SU-DHL-6 (cell line): ENCODE measurements around the gene TBATA.

Source experiments
- H2AFZ ChIP-seq: fragments of 200-600 bp; sonication (generic); 2 replicates; pipeline ENCODE4 v1.6.1; 2014; ENCODE audit warnings: low read depth, mild to moderate bottlenecking, moderate library complexity, mixed read lengths, antibody characterized with exemption, low read length; ENCODE audit not compliant: severe bottlenecking
- H3F3A ChIP-seq: fragments of 200-600 bp; shearing (Covaris generic); 2 replicates; pipeline ENCODE4 v1.6.0; 2016; ENCODE audit warnings: antibody characterized with exemption, mild to moderate bottlenecking; ENCODE audit not compliant: insufficient read depth
- H3K27ac ChIP-seq: fragments of 200-600 bp; sonication (generic); 2 replicates; pipeline ENCODE4 v1.5.1; 2016; ENCODE audit warnings: low read depth, mild to moderate bottlenecking, low read length, moderate library complexity, mixed read lengths
- H3K27me3 ChIP-seq: fragments of 200-600 bp; sonication (generic), shearing (Covaris generic); 2 replicates; pipeline ENCODE4 v1.6.0; 2014; ENCODE audit warnings: mild to moderate bottlenecking, low read length
- H3K36me3 ChIP-seq: fragments of 200-600 bp; sonication (generic); 2 replicates; pipeline ENCODE4 v1.6.1; 2014; ENCODE audit warnings: mild to moderate bottlenecking, low read length, mixed read lengths
- H3K4me2 ChIP-seq: fragments of 300-600, 200-600 bp; shearing (Covaris generic), sonication (generic); 2 replicates; pipeline ENCODE4 v1.6.0; 2014; ENCODE audit warnings: low read length, low read depth, mild to moderate bottlenecking; ENCODE audit not compliant: poor library complexity, severe bottlenecking
- H3K4me3 ChIP-seq: fragments of 200-600 bp; sonication (generic); 2 replicates; pipeline ENCODE4 v1.5.1; 2014; ENCODE audit warnings: antibody characterized with exemption, low read length, mild to moderate bottlenecking, mixed read lengths; ENCODE audit not compliant: insufficient read depth, poor library complexity, severe bottlenecking
- H3K79me2 ChIP-seq: fragments of 200-600 bp; sonication (generic); 2 replicates; pipeline ENCODE4 v1.6.1; 2014; ENCODE audit warnings: mild to moderate bottlenecking, low read length, moderate library complexity; ENCODE audit not compliant: insufficient read depth
- H3K9ac ChIP-seq: fragments of 200-600 bp; sonication (generic); 2 replicates; pipeline ENCODE4 v1.7.0; 2014; ENCODE audit warnings: mild to moderate bottlenecking, low read length
- H3K9me2 ChIP-seq: fragments of 200-600 bp; sonication (generic); replicated peaks from 2 replicates; pipeline ENCODE4 v1.6.1; 2014; ENCODE audit warnings: low read length; ENCODE audit not compliant: insufficient read depth
- H3K9me3 ChIP-seq: fragments of 200-600 bp; sonication (generic); 2 replicates; pipeline ENCODE4 v1.6.1; 2014; ENCODE audit warnings: low read length, mixed read lengths; ENCODE audit not compliant: insufficient read depth
- H4K20me1 ChIP-seq: fragments of 200-600 bp; sonication (generic); 2 replicates; pipeline ENCODE4 v1.6.1; 2014; ENCODE audit warnings: low read depth, mild to moderate bottlenecking, antibody characterized with exemption, low read length, moderate library complexity, mixed read lengths
- CTCF ChIP-seq: fragments of 200-600 bp; sonication (generic); IDR thresholded peaks from one replicate; pipeline ENCODE4 v1.5.1; 2017; ENCODE audit warnings: antibody characterized with exemption, mild to moderate bottlenecking, low read length, moderate library complexity; ENCODE audit not compliant: insufficient read depth, poor library complexity, severe bottlenecking
- EZH2phosphoT487 ChIP-seq: fragments of 200-600 bp; sonication (generic), shearing (Covaris generic); conservative IDR thresholded peaks from 2 replicates; pipeline ENCODE4 v1.6.1; 2018; ENCODE audit warnings: mild to moderate bottlenecking, antibody characterized with exemption, low read length, moderate library complexity, mixed read lengths

The TBATA gene

GRCh38 chr10:70779511-70780369 is 5.4 kb downstream of the TBATA start:
- no peak overlapping the region for H3K9ac ChIP-seq
- no peaks in the 10 kb centered on the region for H3K36me3 ChIP-seq
- H4K20me1 ChIP-seq: no peaks in the 10 kb centered on the region
- H3K4me2 ChIP-seq: no peak overlapping the region
- no peak overlapping the region for H3K4me3 ChIP-seq
- H3K27me3 ChIP-seq: no peaks in the 10 kb centered on the region
- no peaks in the 10 kb centered on the region for H3F3A ChIP-seq
- H3K79me2 ChIP-seq: no peaks in the 10 kb centered on the region
- no peak overlapping the region for H3K27ac ChIP-seq
- H3K9me3 ChIP-seq: no peaks in the 10 kb centered on the region
- H2AFZ ChIP-seq: no peak overlapping the region
- no peaks in the 10 kb centered on the region for H3K9me2 ChIP-seq
- no peak for TF ChIP-seq EZH2phosphoT487
- no peak for TF ChIP-seq CTCF

- Histone ChIP-seq H3K36me3 (no peaks in the 10 kb centered on the region), H3F3A (no peaks in the 10 kb centered on the region), H3K9me3 (no peaks in the 10 kb centered on the region), H3K9ac (no peak overlapping the region), H3K79me2 (no peaks in the 10 kb centered on the region), H3K27me3 (no peaks in the 10 kb centered on the region), H2AFZ (no peak overlapping the region), H4K20me1 (no peaks in the 10 kb centered on the region), H3K9me2 (no peaks in the 10 kb centered on the region), H3K27ac (no peak overlapping the region), H3K4me3 (no peak overlapping the region), H3K4me2 (no peak overlapping the region)
- no peak for TF ChIP-seq CTCF
- no peak for TF ChIP-seq EZH2phosphoT487
Observed at GRCh38 chr10:70779088-70779487, 6.1 kb downstream of the TBATA start.

GRCh38 chr10:70778267-70778924 is 6.8 kb downstream of the TBATA start:
- Histone ChIP-seq H3K36me3 (no peaks in the 10 kb centered on the region), H3K9me2 (no peaks in the 10 kb centered on the region), H3F3A (no peaks in the 10 kb centered on the region), H3K27me3 (no peaks in the 10 kb centered on the region), H3K4me3 (no peak overlapping the region), H3K79me2 (no peaks in the 10 kb centered on the region), H3K9ac (no peak overlapping the region), H3K27ac (no peak overlapping the region), H4K20me1 (no peaks in the 10 kb centered on the region), H3K4me2 (no peak overlapping the region), H3K9me3 (no peaks in the 10 kb centered on the region), H2AFZ (no peak overlapping the region)
- TF ChIP-seq CTCF: no peak
- no peak for TF ChIP-seq EZH2phosphoT487
